Naive B cell (primary cell): ENCODE measurements around the gene RAB31. TPM values are rescaled to one million over a fixed set of nuclear protein-coding genes. Genes with fewer than 3 reads are reported as not detected.

Experiments
- ATAC-seq, 2 donors: fragments of 150-1000 bp; cut with Tn5 transposase; 2 replicates each; pipeline ENCODE4 v1.10.0; 2021; ENCODE audit warnings: low read depth in 2 of 2, mild to moderate bottlenecking in 2 of 2, moderate library complexity in 2 of 2
- DNase-seq: peaks from one replicate; pipeline ENCODE4 v3.0.0; 2022
- H3K27ac Mint-ChIP-seq, 6 donors: one replicate each; pipeline ENCODE4 v1.8.0; 2020 to 2022; ENCODE audit warnings: mild to moderate bottlenecking in 6 of 6, mixed read lengths in 6 of 6, moderate library complexity in 5 of 6, inconsistent platforms in 2 of 6
- H3K27me3 Mint-ChIP-seq, 3 donors: one replicate each; pipeline ENCODE4 v1.8.0; 2021 to 2022; ENCODE audit warnings: mixed read lengths in 3 of 3, mild to moderate bottlenecking in 1 of 3
- H3K36me3 Mint-ChIP-seq, 2 donors: one replicate each; pipeline ENCODE4 v1.8.0; 2020 to 2022; ENCODE audit warnings: mixed read lengths in 2 of 2, inconsistent platforms in 1 of 2, mild to moderate bottlenecking in 1 of 2
- H3K4me1 Mint-ChIP-seq, 3 donors: one replicate each; pipeline ENCODE4 v1.8.0; 2020 to 2022; ENCODE audit warnings: mixed read lengths in 3 of 3, inconsistent platforms in 1 of 3, mild to moderate bottlenecking in 1 of 3, moderate library complexity in 1 of 3
- H3K4me3 Mint-ChIP-seq, 8 donors: one replicate each; pipeline ENCODE4 v1.8.0; 2020 to 2022; ENCODE audit warnings: mild to moderate bottlenecking in 8 of 8, mixed read lengths in 8 of 8, moderate library complexity in 8 of 8, inconsistent platforms in 2 of 8
- H3K9me3 Mint-ChIP-seq, 7 donors: one replicate each; pipeline ENCODE4 v1.8.0; 2020 to 2022; ENCODE audit warnings: mixed read lengths in 7 of 7, mild to moderate bottlenecking in 5 of 7, inconsistent platforms in 2 of 7, moderate library complexity in 1 of 7
- polyA plus RNA-seq, 6 donors: library from polyadenylated mRNA; unstranded; fragments of 300-500 nt; fragmentation: Illumina TruSeq; gene quantifications; one replicate each; pipeline ENCODE4 v1.2.3, GENCODE V29; 2021; ENCODE audit warnings: low read depth in 6 of 6

Gene RAB31
- polyA plus RNA-seq, 6 donors from 2014 or later = 20.7 to 66.5 (median 38.6) TPM

GRCh38 chr18:9683418-9684396, 24.4 kb upstream of the RAB31 start:
- Mint-ChIP-seq H3K4me3 (no peak overlapping the region), H3K36me3 (no peaks in the 10 kb centered on the region), H3K9me3 (no peaks in the 10 kb centered on the region), H3K27ac (peak overlapping the region in 2 of 6 donors; percentile 3 to 17), H3K27me3 (peaks cover 6 to 11% (median 7%) of the 10 kb centered on the region in 3 donors), H3K4me1 (no peaks in the 10 kb centered on the region)
- ATAC-seq (no peak), DNase-seq (no peak)

- H3K4me1 Mint-ChIP-seq = no peaks in the 10 kb centered on the region
- ATAC-seq (no peak), DNase-seq (no peak)
- H3K36me3 Mint-ChIP-seq = no peaks in the 10 kb centered on the region
- H3K27ac Mint-ChIP-seq = peak overlapping the region in 2 of 6 donors; percentile 1 to 59
- peaks cover 6 to 11% (median 7%) of the 10 kb centered on the region in 3 donors for H3K27me3 Mint-ChIP-seq
- H3K4me3 Mint-ChIP-seq = no peak overlapping the region
- H3K9me3 Mint-ChIP-seq = peaks cover 0 to 1% (median 0%) of the 10 kb centered on the region in 7 donors
Observed at GRCh38 chr18:9684881-9685614, 23.1 kb upstream of the RAB31 start.

- Mint-ChIP-seq H3K4me3 (no peak overlapping the region), H3K4me1 (no peaks in the 10 kb centered on the region), H3K27me3 (peaks cover 6 to 11% (median 7%) of the 10 kb centered on the region in 3 donors), H3K9me3 (peaks cover 0 to 1% (median 0%) of the 10 kb centered on the region in 7 donors), H3K36me3 (no peaks in the 10 kb centered on the region), H3K27ac (no peak overlapping the region)
- ATAC-seq (no peak), DNase-seq (no peak)
Observed at GRCh38 chr18:9685615-9685890, 22.5 kb upstream of the RAB31 start.

GRCh38 chr18:9688036-9688741, 19.9 kb upstream of the RAB31 start:
- Mint-ChIP-seq H3K4me3 (no peak overlapping the region), H3K27ac (no peak overlapping the region), H3K27me3 (peaks cover 5 to 11% (median 7%) of the 10 kb centered on the region in 3 donors), H3K9me3 (peaks cover 0 to 1% (median 0%) of the 10 kb centered on the region in 7 donors), H3K36me3 (no peaks in the 10 kb centered on the region), H3K4me1 (no peaks in the 10 kb centered on the region)
- no peak for DNase-seq
- ATAC-seq = no peak

- Mint-ChIP-seq H3K9me3 (peaks cover 0 to 1% (median 0%) of the 10 kb centered on the region in 7 donors), H3K27ac (no peak overlapping the region), H3K4me1 (no peaks in the 10 kb centered on the region), H3K4me3 (no peak overlapping the region), H3K27me3 (peaks cover under 1 to 12% (median 5%) of the 10 kb centered on the region in 3 donors), H3K36me3 (no peaks in the 10 kb centered on the region)
- no peak for DNase-seq
- no peak for ATAC-seq
Observed at GRCh38 chr18:9689253-9689652, 18.8 kb upstream of the RAB31 start.

- DNase-seq = no peak
- ATAC-seq = no peak
- H3K27ac Mint-ChIP-seq = no peak overlapping the region
- no peaks in the 10 kb centered on the region for H3K4me1 Mint-ChIP-seq
- peaks cover 0 to 6% (median 5%) of the 10 kb centered on the region in 3 donors for H3K27me3 Mint-ChIP-seq
- peaks cover 0 to 1% (median 0%) of the 10 kb centered on the region in 7 donors for H3K9me3 Mint-ChIP-seq
- no peak overlapping the region for H3K4me3 Mint-ChIP-seq
- no peaks in the 10 kb centered on the region for H3K36me3 Mint-ChIP-seq
Observed at GRCh38 chr18:9690418-9691188, 17.5 kb upstream of the RAB31 start.

GRCh38 chr18:9691235-9691634, 16.9 kb upstream of the RAB31 start:
- Mint-ChIP-seq H3K36me3 (no peaks in the 10 kb centered on the region), H3K27ac (peak overlapping the region in 1 of 6 donors; percentile 54), H3K27me3 (peaks cover 0 to 6% (median 5%) of the 10 kb centered on the region in 3 donors), H3K4me3 (no peak overlapping the region), H3K9me3 (peaks cover 0 to 1% (median 0%) of the 10 kb centered on the region in 7 donors), H3K4me1 (no peaks in the 10 kb centered on the region)
- DNase-seq (no peak), ATAC-seq (no peak)

GRCh38 chr18:9694174-9694573, 13.9 kb upstream of the RAB31 start:
- ATAC-seq = no peak
- Mint-ChIP-seq H3K4me3 (no peak overlapping the region), H3K36me3 (no peaks in the 10 kb centered on the region), H3K27me3 (peaks cover 0 to 6% (median 5%) of the 10 kb centered on the region in 3 donors), H3K9me3 (peaks cover 0 to 1% (median 0%) of the 10 kb centered on the region in 7 donors), H3K27ac (peak overlapping the region in 2 of 6 donors; percentile 47 to 49), H3K4me1 (no peaks in the 10 kb centered on the region)
- DNase-seq = no peak

GRCh38 chr18:9694952-9695495, 13.1 kb upstream of the RAB31 start:
- Mint-ChIP-seq H3K27me3 (peaks cover 0 to 6% (median 5%) of the 10 kb centered on the region in 3 donors), H3K4me3 (no peak overlapping the region), H3K4me1 (no peaks in the 10 kb centered on the region), H3K27ac (peak overlapping the region in 1 of 6 donors; percentile 20), H3K9me3 (no peaks in the 10 kb centered on the region), H3K36me3 (no peaks in the 10 kb centered on the region)
- peak in 1 of 2 donors; percentile 28 for ATAC-seq
- DNase-seq = no peak

- DNase-seq (no peak), ATAC-seq (no peak)
- H3K36me3 Mint-ChIP-seq = no peaks in the 10 kb centered on the region
- no peak overlapping the region for H3K4me3 Mint-ChIP-seq
- H3K4me1 Mint-ChIP-seq = no peaks in the 10 kb centered on the region
- H3K27ac Mint-ChIP-seq = peak overlapping the region in 1 of 6 donors; percentile 20
- peaks cover 0 to 6% (median 5%) of the 10 kb centered on the region in 3 donors for H3K27me3 Mint-ChIP-seq
- H3K9me3 Mint-ChIP-seq = no peaks in the 10 kb centered on the region
Observed at GRCh38 chr18:9695605-9696004, 12.5 kb upstream of the RAB31 start.

- no peaks in the 10 kb centered on the region for H3K9me3 Mint-ChIP-seq
- no peak for ATAC-seq
- DNase-seq = no peak
- no peak overlapping the region for H3K27ac Mint-ChIP-seq
- H3K27me3 Mint-ChIP-seq = peaks cover 0 to 6% (median under 1%) of the 10 kb centered on the region in 3 donors
- no peaks in the 10 kb centered on the region for H3K36me3 Mint-ChIP-seq
- H3K4me1 Mint-ChIP-seq = no peaks in the 10 kb centered on the region
- no peak overlapping the region for H3K4me3 Mint-ChIP-seq
Observed at GRCh38 chr18:9696112-9696511, 12.0 kb upstream of the RAB31 start.

- Mint-ChIP-seq H3K4me3 (no peak overlapping the region), H3K4me1 (peaks cover 0 to 5% (median 5%) of the 10 kb centered on the region in 3 donors), H3K36me3 (no peaks in the 10 kb centered on the region), H3K27ac (no peak overlapping the region), H3K9me3 (no peaks in the 10 kb centered on the region), H3K27me3 (peaks cover 0 to 6% (median 0%) of the 10 kb centered on the region in 3 donors)
- ATAC-seq (no peak), DNase-seq (no peak)
Observed at GRCh38 chr18:9696701-9697100, 11.4 kb upstream of the RAB31 start.
